A673 (cell line): ENCODE measurements around the gene TMEM44.

Source experiments
- EZH2 ChIP-seq: fragments of 200-600 bp; sonication (generic); IDR thresholded peaks from 2 replicates; pipeline ENCODE4 v1.6.1; 2017; ENCODE audit warnings: borderline replicate concordance, low read depth, mild to moderate bottlenecking, mixed read lengths, antibody characterized with exemption, low read length; ENCODE audit not compliant: poor library complexity, severe bottlenecking
- TF ChIP-seq, protein P1 (sequence below): fragments of 300-800, 200-600 bp; sonication (generic); conservative IDR thresholded peaks from 2 replicates; pipeline ENCODE4 v1.5.1; 2017; ENCODE audit warnings: low read depth, mild to moderate bottlenecking, antibody characterized with exemption, low read length, moderate library complexity, mixed read lengths

DNA sequence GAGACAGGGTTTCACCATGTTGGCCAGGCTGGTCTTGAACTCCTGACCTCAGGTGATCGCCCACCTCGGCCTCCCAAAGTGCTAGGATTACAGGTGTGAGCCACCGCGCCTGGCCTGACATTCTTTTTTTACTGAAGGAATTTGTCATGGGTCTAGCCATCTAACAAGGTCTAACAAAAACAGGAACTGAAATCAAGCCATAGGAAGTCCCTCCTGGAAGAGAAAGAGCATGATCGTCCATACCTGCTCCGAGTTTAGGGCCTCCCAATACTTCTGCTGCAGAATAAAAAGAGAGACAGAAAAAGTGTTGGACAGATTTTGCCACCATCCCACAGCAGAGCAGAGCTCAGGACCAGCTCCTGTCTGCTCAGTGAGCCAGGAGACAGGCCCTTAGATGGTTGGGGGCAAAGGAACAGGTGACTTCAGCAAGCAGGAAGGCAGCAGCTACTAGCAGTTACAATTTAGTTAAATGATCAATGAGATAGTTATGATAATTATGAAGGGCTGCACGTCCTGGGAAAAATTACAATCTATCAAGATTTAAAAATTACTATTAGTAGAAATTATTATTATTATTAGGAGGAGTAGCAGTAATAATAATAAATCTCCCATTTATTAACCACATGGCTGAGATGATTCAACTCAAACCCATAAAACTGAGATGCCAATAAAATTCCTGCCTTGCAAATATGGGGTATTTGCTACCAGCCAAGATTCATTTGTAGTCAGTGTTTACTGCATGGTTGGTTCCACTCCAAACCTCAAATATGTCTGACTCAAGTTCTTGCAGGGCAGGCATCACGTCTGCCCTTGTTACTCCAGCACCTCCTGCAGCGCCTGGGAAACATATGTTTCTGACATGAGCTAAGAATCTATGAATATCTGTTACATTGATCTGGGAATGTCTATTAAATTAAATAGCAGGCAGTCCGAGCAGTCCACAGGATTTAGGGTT, 40.1 kb downstream of the TMEM44 start:
- TF ChIP-seq, protein P1, sequence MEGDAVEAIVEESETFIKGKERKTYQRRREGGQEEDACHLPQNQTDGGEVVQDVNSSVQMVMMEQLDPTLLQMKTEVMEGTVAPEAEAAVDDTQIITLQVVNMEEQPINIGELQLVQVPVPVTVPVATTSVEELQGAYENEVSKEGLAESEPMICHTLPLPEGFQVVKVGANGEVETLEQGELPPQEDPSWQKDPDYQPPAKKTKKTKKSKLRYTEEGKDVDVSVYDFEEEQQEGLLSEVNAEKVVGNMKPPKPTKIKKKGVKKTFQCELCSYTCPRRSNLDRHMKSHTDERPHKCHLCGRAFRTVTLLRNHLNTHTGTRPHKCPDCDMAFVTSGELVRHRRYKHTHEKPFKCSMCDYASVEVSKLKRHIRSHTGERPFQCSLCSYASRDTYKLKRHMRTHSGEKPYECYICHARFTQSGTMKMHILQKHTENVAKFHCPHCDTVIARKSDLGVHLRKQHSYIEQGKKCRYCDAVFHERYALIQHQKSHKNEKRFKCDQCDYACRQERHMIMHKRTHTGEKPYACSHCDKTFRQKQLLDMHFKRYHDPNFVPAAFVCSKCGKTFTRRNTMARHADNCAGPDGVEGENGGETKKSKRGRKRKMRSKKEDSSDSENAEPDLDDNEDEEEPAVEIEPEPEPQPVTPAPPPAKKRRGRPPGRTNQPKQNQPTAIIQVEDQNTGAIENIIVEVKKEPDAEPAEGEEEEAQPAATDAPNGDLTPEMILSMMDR = no peak
- no peak for TF ChIP-seq EZH2
